SKM-1 treated with dmso at 0.1 percent for 144 hours (cell line): Measurements from ENCODE around the gene MED22.
A peak's percentile ranks its signal among the peaks of the same experiment; 100 is the strongest.
"Not testable (repeated sequence)": the region's sequence is repeated elsewhere in the genome, so short reads cannot be mapped to it uniquely, and the experiment has no call there.

Experiments used
- DNase-seq: peaks from one replicate; lab custom pipeline; 2025; ENCODE audit not compliant: unreplicated experiment; lab: John Stamatoyannopoulos, UW

Gene MED22

GRCh38 chr9:133339641-133340040 is 8.3 kb downstream of the MED22 start:
- DNase-seq: no peak

DNA sequence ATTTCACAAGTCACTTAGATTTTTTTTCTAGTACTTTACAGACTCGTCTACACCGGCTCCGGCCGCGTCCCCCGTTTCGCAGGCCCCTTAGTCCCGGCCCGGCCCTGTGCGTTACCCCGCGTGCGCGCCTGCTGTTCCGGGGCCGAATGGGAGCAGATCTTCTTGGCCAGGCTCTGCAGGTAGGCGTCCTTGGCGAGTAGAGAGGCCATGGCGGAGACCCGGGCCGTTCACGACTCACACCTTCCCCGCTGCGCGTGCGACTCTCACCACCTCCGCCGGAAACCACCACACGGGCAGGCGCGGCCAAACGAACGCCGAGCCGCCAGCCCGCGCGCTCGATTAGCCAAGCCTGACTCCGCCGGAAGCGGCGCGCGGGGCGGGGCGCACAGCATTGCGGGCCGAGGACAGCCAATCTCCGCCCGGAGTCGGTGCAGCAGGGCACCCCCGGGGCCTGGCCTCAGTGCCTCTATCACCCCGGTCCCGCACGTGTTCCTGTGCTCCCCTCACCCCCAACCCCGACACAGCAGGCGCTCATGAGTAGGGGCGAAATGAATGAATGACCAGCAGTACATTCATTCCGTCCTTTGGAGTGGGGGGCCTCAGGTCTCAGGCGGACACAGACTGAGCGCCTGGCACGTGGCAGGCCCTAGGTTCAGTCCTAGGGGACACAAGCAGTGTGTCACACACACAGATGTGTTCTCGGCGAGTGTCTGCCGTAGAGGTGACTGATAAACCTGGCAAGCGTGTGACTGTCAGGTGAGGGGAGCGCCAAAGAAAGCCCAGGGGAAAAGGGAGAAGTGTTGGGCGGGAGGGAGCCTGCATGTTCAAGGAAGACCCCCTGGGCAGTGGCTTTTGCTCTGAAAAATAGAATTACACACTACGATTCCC is 11.8 kb downstream of the MED22 start, which contains the start of gene SURF6:
Gene SURF6, minus strand, starts transcription at position 265 of the 888 bp plus-strand sequence. Its CDS starts 56 bp downstream, at position 209.
- DNase-seq: peak; percentile 87

DNA sequence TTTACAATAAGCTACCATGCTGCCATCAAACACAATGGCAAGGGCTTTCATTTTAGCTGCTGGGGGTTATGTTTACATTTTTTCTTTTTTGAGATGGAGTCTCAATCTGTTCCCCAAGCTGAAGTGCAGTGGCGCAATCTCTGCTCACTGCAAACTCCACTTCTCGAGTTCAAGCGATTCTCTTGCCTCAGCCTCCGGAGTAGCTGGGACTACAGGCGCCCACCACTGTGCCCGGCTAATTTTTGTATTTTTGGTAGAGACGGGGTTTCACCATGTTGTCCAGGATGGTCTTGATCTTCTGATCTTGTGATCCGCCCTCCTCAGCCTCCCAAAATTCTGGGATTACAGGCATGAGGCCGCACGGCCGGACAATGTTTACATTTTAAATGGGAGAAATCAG is 13.0 kb downstream of the MED22 start:
- not testable (repeated sequence) for DNase-seq

- no peak for DNase-seq
Observed at GRCh38 chr9:133334161-133334560, 13.8 kb downstream of the MED22 start.

DNA sequence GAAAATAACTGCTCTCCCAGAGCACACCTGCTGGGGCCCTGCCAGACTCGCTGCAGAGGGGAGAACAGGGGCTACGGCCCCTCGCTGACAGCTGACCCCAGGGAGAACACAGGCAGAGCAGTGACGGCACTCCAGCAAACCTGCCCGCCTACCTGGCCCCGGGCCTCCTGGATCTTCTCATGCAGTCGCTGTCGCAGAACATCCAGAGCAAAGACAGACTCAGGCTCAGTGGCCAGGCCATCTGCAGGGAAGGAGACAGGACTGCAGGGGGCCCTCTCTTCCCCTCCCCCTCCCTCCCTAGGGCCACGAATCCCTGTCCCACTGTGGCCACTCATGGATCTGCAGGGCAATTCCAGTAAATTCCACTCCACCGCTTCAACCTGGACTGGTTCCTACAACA is 14.4 kb downstream of the MED22 start:
- DNase-seq: no peak

- DNase-seq: no peak
Observed at GRCh38 chr9:133333011-133333410, 14.9 kb downstream of the MED22 start.

DNA sequence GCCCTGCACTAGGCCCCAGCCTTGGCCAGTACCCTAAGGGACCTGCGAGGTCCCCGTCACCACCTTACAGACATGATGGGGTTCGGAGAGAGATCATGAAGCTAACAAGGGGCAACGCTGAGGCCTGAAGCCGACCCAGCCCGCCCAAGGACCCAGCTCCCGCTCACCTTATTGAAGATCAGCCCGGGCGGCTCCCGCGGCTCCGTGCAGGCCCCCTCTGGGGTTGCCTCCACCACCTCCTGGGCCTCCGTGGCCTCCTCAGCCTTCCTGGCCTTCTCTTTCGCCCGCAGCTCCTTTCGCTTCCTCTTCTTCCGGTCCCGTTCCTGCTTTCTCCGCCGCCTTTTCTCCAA is 15.6 kb downstream of the MED22 start:
- DNase-seq: no peak

DNA sequence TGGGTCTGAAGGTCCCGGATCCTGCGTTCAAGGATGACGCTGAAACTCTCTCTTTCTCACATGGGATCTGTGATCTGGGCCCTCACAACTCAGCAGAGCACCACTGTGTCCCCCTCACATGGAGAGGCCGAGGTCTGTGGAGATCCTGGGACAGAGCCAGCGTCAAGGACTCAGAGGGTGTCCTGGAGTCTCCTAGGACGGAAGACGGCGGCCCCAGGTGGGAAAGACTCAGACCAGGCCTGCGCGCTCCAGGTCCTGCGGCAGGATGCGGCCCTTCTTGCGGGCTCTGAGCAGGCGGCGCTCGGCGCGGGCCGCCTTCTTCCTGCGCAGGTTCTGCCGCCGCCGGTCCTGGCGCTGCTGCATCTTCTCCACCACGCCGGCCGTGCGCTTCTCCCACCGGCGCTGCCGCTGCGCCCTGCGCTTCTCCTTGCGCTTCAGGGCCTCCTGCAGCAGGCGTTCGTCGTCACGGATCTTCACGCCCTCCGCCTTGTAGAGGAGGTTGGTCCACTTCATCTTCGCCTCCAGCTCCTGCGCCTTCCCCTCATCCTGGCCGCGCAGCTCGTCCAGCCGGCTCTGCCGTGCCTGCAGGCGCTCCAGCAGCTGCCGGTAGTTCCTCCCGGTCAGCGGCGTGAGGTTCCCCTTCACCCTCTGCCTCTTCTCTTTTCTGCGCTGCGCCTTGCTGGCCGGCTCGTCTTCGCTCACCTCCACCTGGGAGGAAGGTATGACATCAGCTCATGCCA is 16.1 kb downstream of the MED22 start:
- no peak for DNase-seq

- no peak for DNase-seq
Observed at GRCh38 chr9:133331221-133331620, 16.7 kb downstream of the MED22 start.

DNA sequence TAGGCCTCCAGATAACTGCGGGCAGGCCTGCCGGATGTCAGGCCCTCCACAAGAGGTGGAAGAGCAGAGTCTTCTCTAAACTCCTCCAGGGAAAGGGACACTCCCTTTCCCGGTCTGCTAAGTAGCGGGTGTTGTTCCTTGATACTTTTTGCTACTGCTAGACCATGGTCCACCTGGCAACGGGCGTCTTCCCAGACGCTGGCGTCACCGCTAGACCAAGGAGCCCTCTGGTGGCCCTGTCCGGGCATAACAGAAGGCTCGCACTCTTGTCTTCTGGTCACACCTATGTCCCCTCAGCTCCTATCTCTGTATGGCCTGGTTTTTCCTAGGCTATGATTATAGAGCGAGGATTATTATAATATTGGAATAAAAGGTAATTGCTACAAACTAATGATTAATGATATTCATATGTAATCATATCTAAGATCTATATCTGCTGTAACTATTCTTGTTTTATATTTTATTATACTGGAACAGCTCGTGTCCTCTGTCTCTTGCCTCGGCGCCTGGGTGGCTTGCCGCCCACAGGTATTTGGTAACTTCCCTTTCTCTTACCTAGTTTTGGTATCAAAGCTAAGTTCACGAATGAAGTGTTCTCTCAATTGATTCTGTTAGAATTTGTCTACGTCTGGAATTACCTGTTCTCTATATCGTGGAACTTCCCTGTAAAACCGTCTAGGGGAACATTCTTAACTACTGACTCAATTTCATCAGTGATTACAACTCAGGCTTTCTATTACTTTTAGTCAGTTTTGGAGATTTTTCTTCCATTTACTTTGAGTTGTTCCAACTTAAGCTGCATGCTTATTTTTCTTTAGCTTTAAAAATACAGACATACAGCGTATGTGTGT is 18.4 kb downstream of the MED22 start:
- DNase-seq: not testable (repeated sequence)

GRCh38 chr9:133327834-133328484 is 20.0 kb downstream of the MED22 start:
- DNase-seq: no peak

- DNase-seq: not testable (repeated sequence)
Observed at GRCh38 chr9:133327021-133327420, 20.9 kb downstream of the MED22 start.

GRCh38 chr9:133323991-133324703 is 23.8 kb downstream of the MED22 start:
- no peak for DNase-seq

GRCh38 chr9:133323211-133323610 is 24.7 kb downstream of the MED22 start:
- DNase-seq: no peak

- DNase-seq: no peak
Observed at GRCh38 chr9:133322701-133323100, 25.2 kb downstream of the MED22 start.

- DNase-seq: no peak
Observed at GRCh38 chr9:133321411-133321935, 26.5 kb downstream of the MED22 start.

GRCh38 chr9:133320421-133320881 is 27.5 kb downstream of the MED22 start:
- DNase-seq: no peak

DNA sequence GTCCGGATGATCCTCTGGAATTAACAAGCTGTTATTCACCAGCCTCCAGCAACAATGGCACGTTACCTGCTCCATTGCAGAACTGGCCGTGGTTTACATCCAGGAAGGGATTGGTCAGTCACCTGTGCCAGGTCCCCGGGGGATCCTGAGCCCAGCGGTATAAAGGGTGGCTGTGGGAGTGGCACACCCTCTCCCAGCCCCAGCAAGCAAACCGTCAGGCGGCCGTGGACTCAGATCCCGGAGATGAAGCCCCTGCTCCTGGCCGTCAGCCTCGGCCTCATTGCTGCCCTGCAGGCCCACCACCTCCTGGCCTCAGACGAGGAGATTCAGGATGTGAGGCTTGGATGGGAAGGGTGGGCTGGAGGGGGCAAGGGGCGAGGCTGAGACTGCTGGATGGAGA is 30.4 kb downstream of the MED22 start:
- DNase-seq: not testable (repeated sequence)

DNA sequence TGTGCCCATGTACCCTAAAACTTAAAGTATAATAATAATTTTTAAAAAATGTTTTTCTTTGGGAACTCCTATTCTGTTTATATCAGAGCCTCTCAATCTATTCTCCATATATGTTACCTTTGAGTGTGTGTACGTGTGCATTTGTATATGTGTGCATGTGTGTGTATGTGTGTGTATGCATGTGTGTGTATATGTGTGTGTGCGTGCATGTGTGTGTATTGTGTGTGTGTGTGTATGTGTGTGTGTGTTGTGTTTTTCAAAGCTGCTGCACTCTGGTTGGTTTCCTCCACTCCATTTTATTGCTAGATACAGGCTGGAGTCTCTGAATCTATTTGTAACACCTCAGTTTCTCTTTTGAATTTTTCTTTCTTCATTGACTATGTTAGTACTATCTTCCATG is 31.9 kb downstream of the MED22 start:
- no peak for DNase-seq

GRCh38 chr9:133309608-133310007 is 38.3 kb downstream of the MED22 start:
- DNase-seq: no peak
